H9 (cell line): Measurements from ENCODE around the gene PHF20. TPM values are rescaled to one million over a fixed set of nuclear protein-coding genes. Genes with fewer than 3 reads are reported as not detected.

Experiments
- DNase-seq: peaks from one replicate; pipeline ENCODE4 v3.0.0-alpha.2; 2017
- H2AFZ ChIP-seq: one replicate; pipeline ENCODE4 v1.6.1; 2013; ENCODE audit warnings: mild to moderate bottlenecking, low read length, control low read depth, moderate library complexity
- H2AK5ac ChIP-seq: 2 replicates; pipeline ENCODE4 v1.6.1; 2013; ENCODE audit warnings: low read length, control low read depth, mixed read lengths; ENCODE audit not compliant: insufficient read length
- H2BK120ac ChIP-seq: one replicate; pipeline ENCODE4 v1.6.1; 2013; ENCODE audit warnings: low read depth, mild to moderate bottlenecking, low read length, control low read depth, inconsistent platforms; ENCODE audit not compliant: poor library complexity, severe bottlenecking
- H2BK12ac ChIP-seq: 2 replicates; pipeline ENCODE4 v1.6.1; 2013; ENCODE audit warnings: low read length, control low read depth, mixed read lengths, low read depth; ENCODE audit not compliant: insufficient read length
- H2BK15ac ChIP-seq: 2 replicates; pipeline ENCODE4 v1.6.1; 2013; ENCODE audit warnings: low read depth, low read length, control low read depth
- H2BK20ac ChIP-seq: one replicate; pipeline ENCODE4 v1.6.1; 2013; ENCODE audit warnings: low read depth, mild to moderate bottlenecking, low read length, control low read depth, inconsistent platforms; ENCODE audit not compliant: poor library complexity, severe bottlenecking
- H2BK5ac ChIP-seq: 2 replicates; pipeline ENCODE4 v1.6.1; 2013; ENCODE audit warnings: low read length, control low read depth, mixed read lengths; ENCODE audit not compliant: insufficient read length
- H3K14ac ChIP-seq: 2 replicates; pipeline ENCODE4 v1.6.1; 2013; ENCODE audit warnings: low read length, control low read depth; ENCODE audit not compliant: insufficient read depth
- H3K18ac ChIP-seq: 2 replicates; pipeline ENCODE4 v1.6.1; 2013; ENCODE audit warnings: low read depth, mild to moderate bottlenecking, mixed read lengths, low read length, control low read depth; ENCODE audit not compliant: insufficient read length
- H3K23ac ChIP-seq: 2 replicates; pipeline ENCODE4 v1.6.1; 2013; ENCODE audit warnings: low read length, control low read depth, mixed read lengths, low read depth; ENCODE audit not compliant: insufficient read length
- H3K23me2 ChIP-seq: 2 replicates; pipeline ENCODE4 v1.6.1; 2013; ENCODE audit warnings: low read depth, mild to moderate bottlenecking, mixed read lengths, low read length, control low read depth; ENCODE audit not compliant: insufficient read length, poor library complexity, severe bottlenecking
- H3K27ac ChIP-seq: 2 replicates; pipeline ENCODE4 v1.5.1; 2013; ENCODE audit warnings: low read length, control low read depth, mixed read lengths, low read depth; ENCODE audit not compliant: insufficient read length
- H3K27me3 ChIP-seq: 2 replicates; pipeline ENCODE4 v1.6.1; 2013; ENCODE audit warnings: low read length, control low read depth, inconsistent platforms; ENCODE audit not compliant: insufficient read depth
- H3K4ac ChIP-seq: 2 replicates; pipeline ENCODE4 v1.6.1; 2013; ENCODE audit warnings: low read depth, mild to moderate bottlenecking, control low read depth, inconsistent platforms, low read length, moderate library complexity
- H3K4me1 ChIP-seq: 2 replicates; pipeline ENCODE4 v1.6.1; 2013; ENCODE audit warnings: low read length, control low read depth, inconsistent platforms; ENCODE audit not compliant: insufficient read depth
- H3K4me2 ChIP-seq: 2 replicates; pipeline ENCODE4 v1.6.1; 2013; ENCODE audit warnings: low read length, control low read depth, mixed read lengths; ENCODE audit not compliant: insufficient read length, insufficient read depth
- H3K56ac ChIP-seq: 2 replicates; pipeline ENCODE4 v1.6.1; 2013; ENCODE audit warnings: low read depth, mild to moderate bottlenecking, mixed read lengths, low read length, control low read depth; ENCODE audit not compliant: insufficient read length
- H3K79me1 ChIP-seq: 2 replicates; pipeline ENCODE4 v1.6.1; 2013; ENCODE audit warnings: low read depth, mild to moderate bottlenecking, moderate library complexity, low read length, control low read depth, inconsistent platforms; ENCODE audit not compliant: insufficient read depth, poor library complexity, severe bottlenecking
- H3K79me2 ChIP-seq: 2 replicates; pipeline ENCODE4 v1.6.1; 2013; ENCODE audit warnings: low read length, control low read depth, inconsistent platforms; ENCODE audit not compliant: insufficient read depth
- H3K9ac ChIP-seq: 2 replicates; pipeline ENCODE4 v1.6.1; 2013; ENCODE audit warnings: low read length, control low read depth, mixed read lengths; ENCODE audit not compliant: insufficient read length; ENCODE audit errors: extremely low read depth
- H3K9me3 ChIP-seq: one replicate; pipeline ENCODE4 v1.6.1; 2013; ENCODE audit warnings: low read depth, low read length, inconsistent platforms; ENCODE audit not compliant: control insufficient read depth
- H3T11ph ChIP-seq: one replicate; pipeline ENCODE4 v1.6.1; 2013; ENCODE audit warnings: mild to moderate bottlenecking, low read length, control low read depth, inconsistent platforms
- H4K20me1 ChIP-seq: one replicate; pipeline ENCODE4 v1.6.1; 2013; ENCODE audit not compliant: control insufficient read depth, insufficient read length, insufficient read depth
- H4K5ac ChIP-seq: 2 replicates; pipeline ENCODE4 v1.6.1; 2013; ENCODE audit warnings: low read depth, mild to moderate bottlenecking, mixed read lengths, low read length, control low read depth; ENCODE audit not compliant: insufficient read length
- H4K8ac ChIP-seq: replicated peaks from 2 replicates; pipeline ENCODE4 v1.6.1; 2013; ENCODE audit warnings: low read length, control low read depth, mixed read lengths, low read depth; ENCODE audit not compliant: insufficient read length
- H4K91ac ChIP-seq: 2 replicates; pipeline ENCODE4 v1.6.1; 2013; ENCODE audit warnings: low read depth, mild to moderate bottlenecking, moderate library complexity, mixed read lengths, low read length, control low read depth; ENCODE audit not compliant: insufficient read length
- H3K27ac Mint-ChIP-seq, 3 experiments: 2 replicates in 2 of 3; 3 replicates in 1 of 3; pipeline ENCODE4 v1.8.0; 2020 to 2021; ENCODE audit warnings: mixed read lengths in 3 of 3, mild to moderate bottlenecking in 1 of 3, moderate library complexity in 1 of 3
- H3K27me3 Mint-ChIP-seq: 2 replicates; pipeline ENCODE4 v1.8.0; 2021; ENCODE audit warnings: low read depth, mild to moderate bottlenecking, moderate library complexity, mixed read lengths
- H3K36me3 Mint-ChIP-seq, 3 experiments: 2 replicates in 2 of 3; 3 replicates in 1 of 3; pipeline ENCODE4 v1.8.0; 2020 to 2021; ENCODE audit warnings: low read depth in 3 of 3, mixed read lengths in 3 of 3; ENCODE audit not compliant: insufficient read depth in 1 of 3
- H3K4me1 Mint-ChIP-seq, 2 experiments: 2 replicates each; pipeline ENCODE4 v1.8.0; 2020; ENCODE audit warnings: mixed read lengths in 2 of 2
- H3K4me3 Mint-ChIP-seq, 2 experiments: 2 replicates in 1 of 2; 3 replicates in 1 of 2; pipeline ENCODE4 v1.8.0; 2020 to 2021; ENCODE audit warnings: mild to moderate bottlenecking in 2 of 2, mixed read lengths in 2 of 2, moderate library complexity in 1 of 2
- H3K9me3 Mint-ChIP-seq, 2 experiments: 2 replicates in 1 of 2; 3 replicates in 1 of 2; pipeline ENCODE4 v1.8.0; 2020; ENCODE audit warnings: mild to moderate bottlenecking in 2 of 2, mixed read lengths in 2 of 2, moderate library complexity in 1 of 2
- WGBS: extraction: QIAGEN DNeasy Blood & Tissue Kit; methylation state at CpG from one replicate; pipeline ENCODE4 v1.1.7; 2013; ENCODE audit warnings: missing lambda C conversion rate, low lambda C conversion rate, mixed read lengths; ENCODE audit not compliant: insufficient read length; ENCODE audit errors: extremely low coverage; 5-methylcytosine and 5-hydroxymethylcytosine counted together
- total RNA-seq: library from RNA; stranded (reverse); gene quantifications from 2 replicates; pipeline ENCODE4 v1.2.1, GENCODE V29; 2021
- TF ChIP-seq, protein P1 (sequence below): fragments of 200-600 bp; sonication (generic); conservative IDR thresholded peaks from 3 replicates; pipeline ENCODE4 v1.8.0; 2021; ENCODE audit warnings: antibody characterized with exemption, mild to moderate bottlenecking

The PHF20 gene
- total RNA-seq, 1 experiment from 2014 or later: 50.3 TPM

DNA sequence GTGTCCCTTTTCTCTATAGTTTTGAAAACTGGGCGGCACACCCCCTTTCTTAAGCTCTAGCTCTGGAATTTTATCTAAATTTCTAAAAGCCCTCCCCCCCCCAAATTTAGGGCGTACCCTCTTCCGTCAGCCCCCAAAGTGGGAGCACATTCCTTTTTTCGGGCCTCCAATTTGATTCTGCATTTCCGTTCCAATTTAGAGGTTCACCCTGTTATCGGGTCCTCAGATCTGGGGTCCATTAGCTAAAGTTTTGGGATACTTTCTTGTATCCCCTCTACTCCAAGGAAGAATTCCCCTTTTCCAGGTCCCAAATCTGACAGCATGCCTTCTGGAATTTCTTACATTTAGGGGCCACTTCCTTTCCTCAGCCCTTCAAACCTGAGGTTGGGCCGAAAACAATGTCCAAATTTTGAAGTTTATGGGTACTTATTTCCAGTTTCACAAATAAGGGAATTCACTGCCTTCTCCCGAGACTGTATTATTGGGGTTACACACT lies 796 bp downstream of the PHF20 start:
- peaks cover 3 to 22% (median 11%) of the 10 kb centered on the region in 3 experiments for H3K36me3 Mint-ChIP-seq
- H2BK12ac ChIP-seq: no peak overlapping the region
- no peak overlapping the region for H2AK5ac ChIP-seq
- peak overlapping the region; percentile 45 for H3K4me2 ChIP-seq
- H2BK5ac ChIP-seq: no peak overlapping the region
- H3K4me1 ChIP-seq: peaks cover 13% of the 10 kb centered on the region; the same call in 1 of the 2 replicates
- TF ChIP-seq, protein P1, sequence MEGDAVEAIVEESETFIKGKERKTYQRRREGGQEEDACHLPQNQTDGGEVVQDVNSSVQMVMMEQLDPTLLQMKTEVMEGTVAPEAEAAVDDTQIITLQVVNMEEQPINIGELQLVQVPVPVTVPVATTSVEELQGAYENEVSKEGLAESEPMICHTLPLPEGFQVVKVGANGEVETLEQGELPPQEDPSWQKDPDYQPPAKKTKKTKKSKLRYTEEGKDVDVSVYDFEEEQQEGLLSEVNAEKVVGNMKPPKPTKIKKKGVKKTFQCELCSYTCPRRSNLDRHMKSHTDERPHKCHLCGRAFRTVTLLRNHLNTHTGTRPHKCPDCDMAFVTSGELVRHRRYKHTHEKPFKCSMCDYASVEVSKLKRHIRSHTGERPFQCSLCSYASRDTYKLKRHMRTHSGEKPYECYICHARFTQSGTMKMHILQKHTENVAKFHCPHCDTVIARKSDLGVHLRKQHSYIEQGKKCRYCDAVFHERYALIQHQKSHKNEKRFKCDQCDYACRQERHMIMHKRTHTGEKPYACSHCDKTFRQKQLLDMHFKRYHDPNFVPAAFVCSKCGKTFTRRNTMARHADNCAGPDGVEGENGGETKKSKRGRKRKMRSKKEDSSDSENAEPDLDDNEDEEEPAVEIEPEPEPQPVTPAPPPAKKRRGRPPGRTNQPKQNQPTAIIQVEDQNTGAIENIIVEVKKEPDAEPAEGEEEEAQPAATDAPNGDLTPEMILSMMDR: no peak
- peak overlapping the region; percentile 83 to 91 (median 90); a peak in 6 of 7 replicates for H3K27ac Mint-ChIP-seq
- H3K23me2 ChIP-seq: peaks cover 6% of the 10 kb centered on the region
- no peak overlapping the region for H3K27ac ChIP-seq
- H3K4me3 Mint-ChIP-seq: peak overlapping the region; percentile 85 to 94
- H3K79me2 ChIP-seq: peaks cover 22% of the 10 kb centered on the region; the same call in 1 of the 2 replicates
- H3K14ac ChIP-seq: no peak overlapping the region
- no peak overlapping the region for H3K18ac ChIP-seq
- H3K27me3 ChIP-seq: peaks cover 2% of the 10 kb centered on the region; the same call in 1 of the 2 replicates
- H3T11ph ChIP-seq: no peak overlapping the region
- H2BK120ac ChIP-seq: no peak overlapping the region
- peak overlapping the region; percentile 70 for H3K9ac ChIP-seq
- H4K91ac ChIP-seq: no peak overlapping the region
- peaks cover 46 to 48% of the 10 kb centered on the region in 2 experiments for H3K4me1 Mint-ChIP-seq
- no peak overlapping the region for H2AFZ ChIP-seq
- no peak overlapping the region for H3K56ac ChIP-seq
- peaks cover 19% of the 10 kb centered on the region for H3K27me3 Mint-ChIP-seq
- WGBS: no CpG with 5 or more reads among the region's 8 CpGs
- H2BK20ac ChIP-seq: no peak overlapping the region
- no peak overlapping the region for H4K8ac ChIP-seq
- no peak overlapping the region for H4K5ac ChIP-seq
- H4K20me1 ChIP-seq: no peaks in the 10 kb centered on the region
- H3K79me1 ChIP-seq: peaks cover 2% of the 10 kb centered on the region
- peaks cover 7 to 9% of the 10 kb centered on the region in 2 experiments; a peak in 1 of 5 replicates for H3K9me3 Mint-ChIP-seq
- DNase-seq: no peak
- H2BK15ac ChIP-seq: no peak overlapping the region
- H3K9me3 ChIP-seq: no peaks in the 10 kb centered on the region
- H3K23ac ChIP-seq: no peak overlapping the region
- no peak overlapping the region for H3K4ac ChIP-seq
